GM19240 (cell line): ENCODE data around the gene MUCL3.
"Not testable (repeated sequence)": the region's sequence is repeated elsewhere in the genome, so short reads cannot be mapped to it uniquely, and the experiment has no call there.

ENCODE experiments used
- DNase-seq: peaks from one replicate; pipeline ENCODE4 v3.0.0; 2011; ENCODE audit warnings: low spot score; ENCODE audit not compliant: insufficient read length

Gene MUCL3

DNA sequence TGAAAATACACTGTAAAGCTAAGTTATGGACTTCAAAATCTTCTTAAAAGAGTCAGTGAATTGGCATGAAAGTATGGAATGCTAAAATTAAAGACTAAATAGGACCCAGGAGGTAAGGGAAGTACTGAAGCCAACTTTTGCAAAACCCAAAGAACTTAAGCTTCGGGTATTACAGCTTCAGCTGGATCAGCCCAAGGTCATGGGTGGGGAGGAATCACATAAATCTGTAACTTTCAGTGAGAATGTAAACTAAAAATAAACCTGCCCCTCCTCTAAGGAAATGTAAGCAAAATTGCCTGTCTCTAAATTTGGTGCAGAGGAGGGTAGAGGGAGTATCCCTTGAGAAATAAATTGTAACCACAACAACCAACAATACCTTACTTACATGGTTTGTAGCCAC lies 38.4 kb downstream of the MUCL3 start:
- DNase-seq: no peak

GRCh38 chr6:30979690-30980089 lies 38.9 kb downstream of the MUCL3 start:
- no peak for DNase-seq

- no peak for DNase-seq
Observed at GRCh38 chr6:30981942-30982772, 41.4 kb downstream of the MUCL3 start.

DNA sequence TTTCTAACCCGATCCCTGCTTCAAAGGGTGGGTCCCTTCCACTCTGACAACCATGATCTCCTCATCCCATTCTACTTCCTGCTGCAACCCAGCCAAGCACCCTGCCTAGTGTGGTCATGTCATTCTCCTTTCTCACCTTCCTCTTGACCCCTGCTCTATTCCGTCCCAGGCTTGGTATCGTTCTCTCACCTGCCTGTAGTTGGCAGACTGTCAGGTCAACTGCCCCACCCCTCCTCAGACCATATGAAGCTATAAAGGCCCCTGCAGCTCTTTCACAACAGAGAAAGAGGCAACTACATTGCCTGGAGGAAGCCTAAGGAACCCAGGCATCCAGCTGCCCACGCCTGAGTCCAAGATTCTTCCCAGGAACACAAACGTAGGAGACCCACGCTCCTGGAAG lies 42.7 kb downstream of the MUCL3 start, which contains the start of gene MUC21:
TSS of gene MUC21 (plus strand) at position 280 of the 400 bp plus-strand sequence. CDS start 241 bp downstream, outside the sequence.
- no peak for DNase-seq

GRCh38 chr6:30985490-30985889 lies 44.7 kb downstream of the MUCL3 start:
- no peak for DNase-seq

DNA sequence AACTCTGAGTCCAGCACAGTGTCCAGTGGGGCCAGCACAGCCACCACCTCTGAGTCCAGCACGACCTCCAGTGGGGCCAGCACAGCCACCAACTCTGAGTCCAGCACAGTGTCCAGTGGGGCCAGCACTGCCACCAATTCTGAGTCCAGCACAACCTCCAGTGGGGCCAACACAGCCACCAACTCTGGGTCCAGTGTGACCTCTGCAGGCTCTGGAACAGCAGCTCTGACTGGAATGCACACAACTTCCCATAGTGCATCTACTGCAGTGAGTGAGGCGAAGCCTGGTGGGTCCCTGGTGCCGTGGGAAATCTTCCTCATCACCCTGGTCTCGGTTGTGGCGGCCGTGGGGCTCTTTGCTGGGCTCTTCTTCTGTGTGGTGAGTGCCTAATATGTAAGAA lies 46.5 kb downstream of the MUCL3 start:
- no peak for DNase-seq

GRCh38 chr6:30988209-30988825 lies 47.5 kb downstream of the MUCL3 start:
- DNase-seq: no peak

DNA sequence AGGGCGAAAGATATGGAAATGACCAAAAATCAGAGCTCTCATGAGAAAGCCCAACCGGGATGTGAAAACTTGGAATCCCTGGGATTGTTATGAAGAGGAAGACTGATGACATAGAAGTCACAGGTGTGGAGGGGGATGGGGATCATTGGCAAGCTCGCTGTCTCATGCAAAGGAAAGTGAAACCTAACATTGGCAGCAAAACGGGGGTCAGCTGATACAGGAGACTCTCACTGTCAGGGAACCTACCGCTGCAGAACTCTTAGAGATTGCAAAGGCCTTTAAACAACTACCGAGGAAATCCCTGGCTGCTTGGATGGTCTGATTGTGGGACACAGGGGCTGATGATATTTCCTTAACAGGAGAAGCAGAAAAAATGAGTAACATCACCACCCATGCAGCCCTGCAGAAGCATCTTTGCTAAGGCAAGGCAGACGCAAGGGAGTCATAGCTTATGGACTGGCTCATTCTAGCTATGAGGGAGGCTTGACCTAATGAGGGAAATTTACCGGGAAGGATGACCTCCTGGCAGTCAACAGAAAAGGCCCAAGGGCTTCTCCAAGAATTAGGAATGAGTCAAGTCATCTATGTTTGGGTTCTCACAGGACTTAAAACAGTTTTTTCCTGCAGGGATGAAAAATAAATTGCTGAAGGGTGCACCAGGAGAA lies 49.8 kb downstream of the MUCL3 start:
- DNase-seq: no peak

DNA sequence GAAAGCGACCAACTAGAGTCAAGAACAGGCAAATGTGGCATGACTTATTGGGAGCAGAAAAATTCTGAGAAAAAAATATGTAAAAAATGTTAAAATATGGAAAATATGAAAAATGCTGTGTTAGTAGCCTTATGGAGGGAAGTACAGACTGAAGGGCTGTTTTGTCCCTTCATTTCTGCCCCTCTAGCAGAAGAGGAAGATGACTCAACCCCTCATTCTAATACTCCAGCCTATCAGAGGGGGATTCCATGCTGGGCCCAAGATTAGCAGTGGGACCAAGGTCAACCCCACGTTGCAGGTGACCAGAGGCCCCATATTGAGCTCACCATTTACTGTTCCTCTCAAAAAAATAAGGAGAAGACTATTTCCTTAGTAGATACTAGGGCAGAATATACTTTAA lies 51.1 kb downstream of the MUCL3 start:
- DNase-seq: no peak

DNA sequence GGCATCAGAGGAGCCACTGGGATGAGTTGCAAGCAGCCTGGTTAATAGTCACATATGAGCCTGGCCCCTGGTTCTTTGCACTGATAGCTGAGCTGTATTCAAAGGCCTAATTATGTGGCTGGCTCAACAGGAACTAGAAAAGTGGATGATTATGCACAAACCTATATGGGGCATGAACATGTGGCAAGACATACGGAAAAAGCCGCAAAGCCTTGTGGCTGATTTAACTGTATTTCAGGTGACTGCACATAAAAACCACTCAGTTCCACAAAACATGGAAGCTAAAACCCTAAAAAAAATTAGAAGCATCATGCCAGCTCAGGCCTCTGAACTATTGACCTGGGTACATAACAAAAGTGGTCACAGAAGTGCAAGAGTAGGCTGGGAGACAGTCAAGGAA lies 56.5 kb downstream of the MUCL3 start:
- no peak for DNase-seq

GRCh38 chr6:30998785-30999184 lies 58.0 kb downstream of the MUCL3 start:
- DNase-seq: no peak

DNA sequence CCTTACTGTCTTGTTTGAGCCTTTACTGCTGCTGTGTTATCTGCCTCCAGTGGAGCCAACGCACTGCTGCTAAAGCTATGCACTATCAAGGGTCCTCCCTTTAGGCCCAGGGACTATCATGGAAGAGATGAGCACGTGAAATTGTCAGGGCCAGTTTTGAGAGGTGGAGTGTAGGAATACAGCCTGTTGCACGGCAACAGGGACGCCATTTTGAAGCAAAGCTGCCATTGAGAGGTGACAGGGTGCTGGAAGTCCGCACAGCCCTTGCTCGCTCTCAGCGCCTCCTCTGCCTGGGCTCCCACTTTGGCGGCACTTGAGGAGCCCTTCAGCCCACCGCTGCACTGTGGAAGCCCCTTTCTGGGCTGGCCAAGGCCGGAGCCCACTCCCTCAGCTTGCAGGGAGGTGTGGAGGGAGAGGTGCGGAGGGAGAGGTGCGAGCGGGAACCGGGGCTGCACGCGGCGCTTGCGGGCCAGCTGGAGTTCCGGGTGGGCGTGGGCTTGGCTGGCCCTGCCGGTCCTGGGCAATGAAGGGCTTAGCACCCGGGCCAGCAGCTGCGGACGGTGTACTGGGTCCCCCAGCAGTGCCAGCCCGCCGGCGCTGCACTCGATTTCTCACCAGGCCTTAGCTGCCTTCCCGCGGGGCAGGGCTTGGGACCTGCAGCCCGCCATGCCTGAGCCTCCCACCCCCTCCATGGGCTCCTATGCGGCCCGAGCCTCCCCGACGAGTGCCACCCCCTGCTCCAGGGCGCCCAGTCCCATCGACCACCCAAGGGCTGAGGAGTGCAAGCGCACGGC lies 59.5 kb downstream of the MUCL3 start:
- DNase-seq: not testable (repeated sequence)

DNA sequence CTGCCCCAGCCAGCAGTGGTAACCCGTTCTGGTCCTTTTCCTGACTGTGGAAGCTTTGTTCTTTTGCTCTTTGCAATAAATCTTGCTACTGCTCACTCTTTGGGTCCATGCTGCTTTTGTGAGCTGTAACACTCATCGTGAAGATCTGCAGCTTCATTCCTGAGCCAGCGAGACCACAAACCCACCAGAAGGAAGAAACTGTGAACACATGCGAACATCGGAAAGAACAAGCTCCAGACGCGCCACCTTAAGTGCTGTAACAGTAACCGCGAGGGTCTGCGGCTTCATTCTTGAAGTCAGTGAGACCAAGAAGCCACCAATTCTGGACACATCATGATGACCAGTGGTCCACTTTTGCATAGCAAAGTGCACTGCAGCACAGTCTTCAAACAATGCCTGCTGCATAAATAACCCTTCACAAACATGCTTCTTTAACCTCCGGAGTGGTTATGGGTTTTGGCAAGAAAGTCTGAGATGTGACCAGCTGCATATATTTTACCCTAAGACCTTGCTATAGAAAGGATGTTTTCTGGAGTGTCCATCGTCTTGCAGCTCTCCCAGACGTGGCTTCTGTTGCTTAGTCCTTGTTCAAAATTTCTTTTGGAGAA lies 60.6 kb downstream of the MUCL3 start:
- DNase-seq: no peak

- no peak for DNase-seq
Observed at GRCh38 chr6:31002471-31002870, 61.7 kb downstream of the MUCL3 start.
